Stimulated activated CD8-positive, alpha-beta memory T cell treated with anti-CD3 and anti-CD28 coated beads, Interleukin-12 subunit alpha, Interleukin-12 subunit beta, amount 100 ng/mL, for 4 hours (primary cell): ENCODE data around the gene TECPR2.
A peak's percentile ranks its signal among the peaks of the same experiment; 100 is the strongest.

Experiments
- DNase-seq: peaks from one replicate; pipeline ENCODE4 v3.0.0-alpha.2; 2020; ENCODE audit warnings: low read depth

Gene TECPR2

DNA sequence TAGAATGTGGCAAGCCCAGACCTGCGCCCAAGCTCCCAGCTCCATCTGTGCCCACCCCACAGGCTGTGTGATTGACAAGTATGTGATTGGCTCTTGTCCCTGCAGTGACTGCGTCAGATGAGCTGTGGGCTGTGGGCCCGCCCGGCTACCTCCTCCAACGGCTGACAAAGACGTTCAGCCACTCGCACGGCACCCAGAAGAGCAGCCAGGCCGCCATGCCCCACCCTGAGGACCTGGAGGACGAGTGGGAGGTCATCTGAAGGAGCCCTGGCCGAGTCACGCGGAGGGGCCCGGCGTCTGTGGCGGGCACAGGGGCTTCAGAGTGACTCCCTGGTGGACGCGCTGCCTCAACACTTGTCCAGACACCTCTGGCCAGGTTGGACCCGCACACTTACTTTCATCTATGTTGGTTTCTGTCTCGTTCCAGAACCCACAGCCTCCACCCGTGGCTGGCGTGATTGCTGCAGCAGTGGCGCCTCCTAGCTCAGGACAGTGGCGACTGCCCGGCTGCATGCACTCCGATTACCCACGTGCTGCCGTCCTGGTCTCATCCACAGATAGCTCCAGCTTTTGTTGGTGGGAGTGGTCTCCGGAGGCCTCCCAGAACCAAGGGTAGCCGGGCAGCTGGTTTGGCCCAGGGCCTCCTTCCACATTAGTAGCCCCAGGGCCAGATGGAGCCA, 135.4 kb downstream of the TECPR2 start:
- no peak for DNase-seq

DNA sequence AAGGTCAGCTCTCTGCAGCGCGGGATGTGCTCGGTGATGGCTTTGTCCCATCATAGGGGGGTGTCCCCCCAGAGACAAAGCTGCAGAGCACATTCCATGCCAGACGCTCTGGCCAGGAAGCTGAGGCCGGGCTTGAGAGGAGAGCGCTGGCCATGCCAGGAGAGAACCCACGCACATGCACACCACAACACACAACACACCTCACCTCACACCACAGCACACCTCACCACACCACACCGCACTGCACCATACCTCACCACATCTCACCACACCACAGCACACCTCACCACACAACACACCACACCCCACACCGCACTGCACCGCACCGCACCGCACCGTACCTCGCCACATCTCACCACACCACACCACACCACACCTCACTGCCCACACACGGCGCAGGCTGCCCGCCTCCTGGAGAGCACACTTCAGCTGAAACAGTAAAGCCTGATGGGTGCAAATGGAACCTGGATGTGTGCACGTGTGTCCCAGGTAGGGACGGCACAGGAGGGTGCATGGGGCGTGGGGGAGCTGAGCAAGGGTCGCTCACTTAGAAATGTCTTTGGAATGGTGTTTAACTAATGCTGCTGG, 136.0 kb downstream of the TECPR2 start:
- DNase-seq, result no peak

DNA sequence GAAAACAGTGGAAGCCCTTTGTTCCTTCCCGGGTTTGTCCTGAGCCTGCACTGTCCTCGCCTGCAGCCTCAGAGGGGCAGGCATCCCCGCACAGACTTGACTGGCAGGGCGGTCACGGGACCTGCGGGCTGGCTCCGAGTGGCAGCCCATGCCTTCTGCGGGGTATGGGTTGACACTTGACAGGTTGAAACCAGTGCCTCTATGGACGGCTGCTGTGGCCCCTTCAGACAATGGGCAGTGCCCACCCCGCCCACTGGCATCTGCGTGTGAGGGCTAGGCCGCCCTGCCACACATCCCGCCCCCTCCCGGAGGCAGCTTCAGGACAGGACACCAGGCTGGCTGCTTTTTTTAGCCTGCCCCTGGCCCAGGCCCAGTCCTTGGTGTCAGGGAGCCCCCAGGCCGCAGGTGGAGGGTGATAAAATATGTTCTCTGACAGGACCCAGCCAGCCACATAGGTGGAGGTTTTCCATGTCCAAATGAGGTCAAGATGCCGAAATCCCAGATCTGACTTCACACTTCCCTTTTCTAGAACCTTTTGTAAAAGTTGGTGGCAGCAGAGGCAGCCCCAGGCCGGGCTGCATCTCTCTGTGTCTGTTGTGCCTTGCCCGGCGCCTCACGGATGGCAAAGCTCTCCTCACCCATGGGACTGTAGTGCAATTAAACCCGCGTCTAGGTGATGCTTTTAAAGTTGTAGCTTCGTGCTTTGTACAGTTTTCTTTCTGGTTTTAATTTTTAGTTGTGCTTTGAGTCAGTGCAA, 136.8 kb downstream of the TECPR2 start:
- DNase-seq, result no peak

GRCh38 chr14:102500158-102500662, 137.5 kb downstream of the TECPR2 start:
- DNase-seq, result no peak

DNA sequence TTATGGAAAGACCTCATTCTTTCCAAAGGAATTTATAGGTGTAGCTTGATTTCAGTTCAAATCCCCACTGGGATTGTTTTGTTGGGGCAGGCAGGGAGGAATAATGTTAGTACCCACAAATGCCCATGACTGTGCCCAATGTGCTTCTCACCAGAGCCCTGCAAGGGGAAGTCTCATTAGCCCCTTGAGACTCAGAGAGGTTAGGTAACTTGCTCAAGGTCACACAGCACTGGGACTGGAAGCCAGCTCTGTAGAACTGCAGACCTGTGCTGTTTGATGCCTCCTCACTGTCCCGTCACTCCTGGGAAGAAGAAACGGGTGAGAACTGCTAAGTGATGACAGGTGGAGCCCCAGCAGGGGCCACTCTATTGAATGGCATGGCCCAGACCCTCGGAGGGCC, 138.0 kb downstream of the TECPR2 start:
- DNase-seq, result no peak

DNA sequence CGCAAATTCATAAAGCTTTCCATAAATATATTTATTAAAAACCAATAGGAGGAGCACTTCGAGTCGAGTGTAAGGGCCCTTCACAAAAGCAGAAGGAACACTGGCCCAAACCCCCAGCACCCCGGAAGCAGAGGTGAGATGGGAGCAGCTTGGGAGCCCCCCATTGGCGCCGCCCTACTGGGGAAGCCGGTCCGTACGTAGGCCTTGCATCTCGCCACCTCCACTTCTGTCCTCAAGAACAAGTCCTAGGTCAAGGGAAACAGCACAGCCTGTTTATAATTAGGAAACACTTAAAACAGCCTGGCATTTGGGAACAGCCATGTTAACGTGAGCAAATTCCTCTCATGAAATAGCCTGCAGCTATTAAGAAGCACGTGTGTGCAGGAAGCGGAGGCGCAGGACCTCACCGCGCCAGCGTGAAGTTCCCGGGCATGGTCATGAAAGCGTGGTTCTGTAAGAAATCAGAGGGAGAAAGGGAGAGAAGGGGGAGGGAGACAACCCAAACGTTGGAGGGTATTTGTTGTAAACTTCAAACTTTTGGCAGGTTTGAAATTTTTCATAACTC, 139.1 kb downstream of the TECPR2 start:
- no peak for DNase-seq

DNA sequence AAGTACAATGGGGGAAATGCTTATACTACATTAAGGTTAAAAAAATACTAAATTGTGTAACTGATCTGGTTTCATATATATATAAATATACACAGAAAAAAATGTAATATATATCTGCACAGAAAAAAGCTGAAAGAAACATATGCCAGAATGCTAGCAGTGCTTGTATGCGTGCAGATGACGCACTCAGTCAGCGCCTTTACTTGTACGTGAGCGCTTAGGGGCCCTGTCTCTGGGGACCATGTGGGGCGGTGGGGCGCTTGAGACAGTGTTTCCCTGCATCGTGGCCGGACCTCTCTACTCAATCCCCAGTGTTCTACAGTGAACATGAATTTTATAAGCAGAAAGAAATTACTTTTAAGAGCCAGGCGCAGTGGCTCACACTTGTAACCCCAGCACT, 139.8 kb downstream of the TECPR2 start:
- no peak for DNase-seq

DNA sequence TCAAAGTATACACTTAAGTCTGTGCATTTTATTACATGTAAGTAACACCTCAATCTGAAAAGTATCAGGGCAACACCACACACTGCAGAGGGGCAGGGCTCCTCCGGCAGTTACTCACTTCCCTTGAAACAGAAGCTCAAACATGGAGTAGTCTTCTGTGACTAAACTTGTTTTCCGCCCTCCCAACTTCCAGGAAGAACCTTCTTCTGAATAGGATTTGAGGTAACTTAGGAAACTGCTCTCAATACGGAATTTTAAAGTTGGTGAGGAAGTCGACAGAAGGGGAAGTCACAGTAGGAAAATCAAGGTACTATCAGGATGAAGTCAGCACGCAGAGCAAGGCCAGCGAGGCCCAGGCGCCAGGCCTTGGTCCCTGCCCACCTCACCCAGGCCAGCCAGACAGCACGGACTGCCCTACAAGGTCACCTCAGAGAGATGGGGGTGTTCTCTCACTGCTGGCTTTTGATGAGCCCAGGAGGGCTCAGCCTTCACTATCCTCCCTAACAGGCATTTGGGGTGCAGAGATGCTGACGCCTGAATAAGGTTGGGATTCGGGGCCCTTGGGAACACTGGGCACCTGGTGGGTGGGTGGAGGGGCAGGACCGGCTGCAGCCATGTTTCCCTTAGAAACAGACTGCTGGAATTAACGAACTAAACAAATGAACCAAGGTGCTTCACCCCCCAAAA, 141.0 kb downstream of the TECPR2 start:
- no peak for DNase-seq

DNA sequence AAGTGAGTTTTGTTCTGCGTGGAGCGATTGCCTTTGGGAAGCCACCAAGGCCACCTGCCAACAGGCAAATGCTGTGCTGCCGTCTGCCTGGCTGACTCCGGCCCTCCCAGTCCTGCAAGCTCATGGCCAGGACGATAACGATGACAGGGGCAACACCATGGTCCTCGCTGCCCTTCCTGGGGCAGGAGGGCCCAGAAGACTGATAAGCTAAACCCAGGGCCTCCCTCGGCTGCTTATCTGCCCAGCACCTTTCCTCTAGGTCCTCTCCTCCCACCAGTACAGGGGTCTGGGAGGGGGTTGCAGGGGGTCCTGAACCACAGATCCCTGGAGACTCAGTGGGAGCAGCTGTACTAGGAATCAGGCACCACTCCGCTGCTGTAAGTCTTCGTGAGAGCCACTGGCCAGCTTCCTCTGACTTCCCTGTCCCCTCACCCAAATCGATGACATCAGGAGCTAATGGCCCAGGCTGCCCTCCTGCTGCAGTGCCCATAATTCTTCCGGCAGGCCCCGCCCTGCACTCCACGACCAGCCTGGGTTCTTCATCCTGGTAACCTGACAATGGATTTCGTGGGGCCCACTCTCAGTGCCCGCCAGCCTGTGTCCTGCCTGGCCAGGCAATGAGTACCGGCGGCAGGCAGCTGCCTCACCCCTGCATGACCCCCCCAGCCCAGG, 141.7 kb downstream of the TECPR2 start:
- no peak for DNase-seq

GRCh38 chr14:102505000-102505619, 142.4 kb downstream of the TECPR2 start:
- no peak for DNase-seq

GRCh38 chr14:102505775-102506625, 143.3 kb downstream of the TECPR2 start:
- DNase-seq, result no peak

GRCh38 chr14:102506626-102506925, 143.8 kb downstream of the TECPR2 start:
- DNase-seq, result no peak

DNA sequence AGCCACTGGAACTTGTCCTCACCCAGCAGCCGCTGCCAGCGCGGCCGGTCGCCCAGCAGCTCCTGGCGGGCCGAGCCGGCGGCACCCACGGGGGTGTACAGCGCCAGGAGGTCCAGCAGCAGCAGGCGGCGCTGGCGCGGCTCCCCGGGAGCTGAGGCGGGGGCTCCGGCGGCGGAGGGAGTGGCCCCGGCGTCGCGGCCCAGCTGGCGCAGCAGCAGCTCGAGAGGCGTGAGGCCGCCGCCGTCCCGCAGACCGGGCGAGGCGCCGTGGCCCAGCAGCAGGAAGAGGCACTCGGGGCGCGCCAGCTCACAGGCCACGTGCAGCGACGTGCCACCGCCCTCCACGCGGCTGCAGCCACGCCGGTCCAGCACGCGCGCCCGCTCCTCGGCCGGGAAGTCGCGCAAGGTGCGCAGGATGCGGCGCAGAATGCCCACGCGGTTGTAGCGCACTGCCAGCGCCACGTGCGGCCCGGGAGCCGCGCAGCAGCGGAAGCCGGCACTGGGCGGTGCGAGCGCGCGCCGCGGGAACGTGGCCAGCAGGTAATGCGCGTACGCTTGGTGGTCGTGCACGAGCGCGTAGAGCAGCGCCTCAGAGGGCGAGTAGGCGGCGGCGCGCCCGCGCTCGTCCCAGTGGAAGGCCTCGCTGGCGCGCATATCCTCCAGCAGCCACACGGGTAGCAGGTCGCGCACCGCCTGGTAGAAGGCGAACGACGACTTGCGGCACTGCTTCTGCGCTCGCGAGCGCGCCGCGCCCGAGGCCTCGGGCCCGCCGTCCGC, 144.5 kb downstream of the TECPR2 start:
- no peak for DNase-seq

DNA sequence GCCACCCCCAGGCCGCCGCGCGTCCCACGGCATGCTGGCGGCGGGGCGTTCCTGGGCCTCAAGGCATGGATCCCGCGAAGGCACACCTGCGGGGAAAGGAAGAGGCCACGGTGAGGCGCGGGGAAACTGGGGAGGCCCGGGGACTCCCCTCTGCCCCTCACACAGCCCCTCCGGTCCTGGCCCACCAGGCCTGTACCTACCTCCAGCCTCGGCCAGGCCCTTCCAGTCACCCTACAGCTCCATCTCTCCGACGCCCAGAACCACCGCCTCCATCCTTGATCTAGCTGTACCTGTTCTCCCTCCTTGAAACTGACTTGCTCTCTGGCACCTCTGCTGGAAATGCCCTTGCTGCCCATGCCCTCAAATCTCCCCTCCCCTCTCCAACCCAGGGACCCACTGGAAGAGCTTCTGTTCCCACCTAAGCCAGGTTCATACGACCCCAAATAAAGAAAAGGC, 145.1 kb downstream of the TECPR2 start:
- no peak for DNase-seq

DNA sequence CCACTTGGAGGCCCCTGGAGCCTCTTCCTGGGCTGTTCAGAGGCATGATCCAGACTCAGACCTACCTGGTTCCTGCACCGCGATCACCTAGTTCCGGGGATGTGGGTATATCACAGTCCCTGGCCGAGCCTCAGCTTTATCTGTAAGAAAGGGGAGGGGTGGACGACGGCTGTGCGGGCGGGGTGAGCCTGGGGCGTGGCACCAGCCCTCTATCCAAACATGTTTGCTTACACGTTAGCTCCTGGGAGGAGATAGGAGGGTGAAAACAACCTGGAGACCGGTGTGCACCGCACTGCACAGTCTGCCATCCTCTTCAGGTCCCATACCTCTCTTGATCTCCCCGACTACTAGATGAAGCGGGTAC, 145.7 kb downstream of the TECPR2 start:
- no peak for DNase-seq

GRCh38 chr14:102508774-102509745, 146.3 kb downstream of the TECPR2 start:
- DNase-seq, result no peak

- DNase-seq, result peak; percentile 81
Measured at GRCh38 chr14:102509746-102510615, 147.2 kb downstream of the TECPR2 start, which contains the start of gene ANKRD9. TSS of gene ANKRD9 (minus strand) at chr14:102509776. CDS start at chr14:102507889, 1,887 bp downstream.
